GM19324 (cell line): Measurements from ENCODE around the gene EFNA3.

Experiments used
- ATAC-seq: cut with Tn5 transposase; IDR thresholded peaks from one replicate; pipeline ENCODE4 v1.9.1; 2021; ENCODE audit warnings: mild to moderate bottlenecking, moderate library complexity; ENCODE audit not compliant: unreplicated experiment, low FRiP score

Gene EFNA3

GRCh38 chr1:155048449-155049334 is 29.9 kb upstream of the EFNA3 start:
- no peak for ATAC-seq

- ATAC-seq, result no peak
Observed at GRCh38 chr1:155049651-155050559, 28.7 kb upstream of the EFNA3 start.

DNA sequence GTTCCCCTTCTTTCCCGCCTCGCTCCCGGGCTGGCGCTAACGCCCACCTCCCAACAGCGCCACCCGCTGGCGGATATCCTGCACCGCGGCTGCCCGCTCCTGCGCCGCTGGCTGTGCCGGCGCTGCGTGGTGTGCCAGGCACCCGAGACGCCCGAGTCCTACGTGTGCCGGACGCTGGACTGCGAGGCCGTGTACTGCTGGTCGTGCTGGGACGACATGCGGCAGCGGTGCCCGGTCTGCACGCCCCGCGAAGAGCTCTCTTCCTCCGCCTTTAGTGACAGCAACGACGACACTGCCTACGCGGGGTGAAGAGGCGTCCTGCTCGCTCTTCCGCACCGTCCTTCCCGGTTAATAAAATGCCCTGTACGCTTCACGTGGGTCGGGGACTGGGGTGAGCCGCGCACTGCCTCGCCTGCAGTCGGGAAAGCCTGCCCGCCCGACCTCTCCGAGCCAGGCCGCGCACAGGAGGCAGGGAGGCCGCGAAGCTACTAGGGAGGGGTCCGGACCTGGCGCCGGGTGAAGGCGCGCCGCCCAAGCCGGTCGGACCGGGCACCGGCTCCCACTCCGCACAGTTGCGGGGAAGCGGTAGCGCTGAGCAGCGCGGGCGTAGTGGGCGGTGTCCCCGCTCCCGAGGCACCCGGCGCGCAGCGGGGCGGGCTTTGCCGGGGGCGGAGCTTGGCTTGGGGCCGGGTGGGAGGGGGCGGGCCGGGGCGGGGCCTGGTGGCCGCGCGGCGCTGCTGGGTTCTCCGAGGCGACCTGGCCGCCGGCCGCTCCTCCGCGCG is 27.9 kb upstream of the EFNA3 start, which contains the start of gene ADAM15:
Gene ADAM15, plus strand, starts transcription at position 757 of the 782 bp plus-strand sequence. CDS start 71 bp downstream, outside the sequence.
- peak; percentile 62 for ATAC-seq

- peak; percentile 15 for ATAC-seq
Observed at GRCh38 chr1:155051342-155051776, 27.3 kb upstream of the EFNA3 start.

DNA sequence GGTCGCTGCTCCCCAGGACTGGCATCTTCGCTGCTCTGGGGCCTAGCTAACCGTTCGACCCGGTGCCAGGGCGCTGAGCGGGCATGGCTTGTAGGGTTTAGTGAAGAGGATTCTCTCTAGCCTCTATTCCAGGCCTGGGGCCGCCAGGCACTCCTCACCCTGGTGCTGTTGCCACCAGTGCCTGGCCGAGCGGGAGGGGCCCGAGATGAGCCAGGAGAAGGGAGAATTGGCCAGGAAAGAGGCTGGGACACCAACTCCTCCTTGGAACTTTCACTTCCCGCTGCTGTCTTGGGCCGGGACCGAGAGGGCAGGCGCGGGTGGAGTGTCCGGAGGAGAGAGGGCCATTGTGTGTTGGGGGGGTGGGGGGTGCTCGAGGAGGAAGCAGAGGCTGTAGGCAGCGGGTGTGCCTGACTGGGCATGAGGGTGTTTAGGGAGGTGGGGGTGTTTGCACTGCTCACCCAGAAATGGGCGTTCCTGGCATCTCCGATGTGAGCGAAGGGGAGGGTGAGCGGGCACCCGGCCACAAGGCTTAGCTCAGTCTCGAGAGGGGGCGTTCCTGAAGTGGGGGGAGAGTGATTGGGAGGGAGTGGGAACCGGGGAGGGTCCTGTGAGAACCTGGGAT is 26.7 kb upstream of the EFNA3 start:
- ATAC-seq, result no peak

DNA sequence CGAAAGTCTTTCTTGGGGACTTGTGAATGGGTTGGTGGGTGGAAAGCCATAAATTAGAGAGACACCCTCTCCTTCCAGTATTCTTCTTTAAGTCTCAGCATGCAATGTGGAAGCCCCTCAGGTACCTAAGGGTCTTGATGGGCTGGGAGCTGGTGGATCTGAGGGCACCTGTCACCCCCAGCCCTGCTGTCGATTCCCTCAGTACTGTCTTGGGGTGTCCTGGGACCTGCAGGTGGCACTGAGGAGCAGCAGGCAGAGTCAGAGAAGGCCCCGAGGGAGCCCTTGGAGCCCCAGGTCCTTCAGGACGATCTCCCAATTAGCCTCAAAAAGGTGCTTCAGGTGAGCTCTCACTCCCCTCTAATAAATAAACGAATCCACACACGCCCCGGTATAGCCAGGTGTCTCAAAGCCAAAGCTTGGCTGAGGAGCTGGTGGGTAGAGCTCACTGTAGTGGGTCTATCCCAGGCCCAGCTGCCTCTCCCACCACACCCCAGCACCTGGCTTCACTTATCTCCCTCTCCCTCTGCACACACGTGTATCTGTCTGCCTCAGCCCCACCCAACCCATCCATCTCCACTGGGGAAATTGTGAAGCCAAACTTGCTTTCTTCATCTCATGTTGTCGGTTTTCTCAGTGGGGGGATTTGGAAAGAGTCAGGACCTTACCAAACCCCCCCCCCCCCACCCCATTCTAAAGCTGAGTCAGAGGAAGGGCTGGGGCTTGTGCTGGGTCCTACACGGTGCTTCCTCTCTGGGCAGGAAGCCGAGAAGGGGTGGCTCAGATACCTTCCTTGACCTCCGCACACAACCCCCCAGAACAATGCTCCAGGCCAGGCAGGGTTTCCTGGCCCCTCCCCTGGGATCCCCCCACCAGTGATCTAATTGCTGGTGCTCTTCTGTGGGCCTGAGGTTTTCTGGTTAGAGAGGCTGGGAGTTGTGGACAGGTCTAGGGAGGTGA is 25.9 kb upstream of the EFNA3 start:
- no peak for ATAC-seq

- no peak for ATAC-seq
Observed at GRCh38 chr1:155053531-155054105, 25.0 kb upstream of the EFNA3 start.

DNA sequence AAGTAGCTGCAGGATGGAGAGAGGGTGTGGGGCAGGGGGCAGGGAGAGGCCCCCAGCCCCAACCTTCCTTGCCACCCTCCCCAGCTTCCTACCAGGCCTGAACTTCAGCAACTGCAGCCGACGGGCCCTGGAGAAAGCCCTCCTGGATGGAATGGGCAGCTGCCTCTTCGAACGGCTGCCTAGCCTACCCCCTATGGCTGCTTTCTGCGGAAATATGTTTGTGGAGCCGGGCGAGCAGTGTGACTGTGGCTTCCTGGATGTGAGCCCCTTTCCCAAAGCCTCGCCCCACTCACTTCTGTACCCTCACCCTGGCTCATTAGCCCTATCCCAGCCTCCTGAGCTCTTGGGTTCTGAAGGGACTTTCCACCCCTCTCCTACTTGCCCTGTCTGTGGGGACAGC is 21.5 kb upstream of the EFNA3 start:
- ATAC-seq, result no peak

- no peak for ATAC-seq
Observed at GRCh38 chr1:155057788-155058211, 20.8 kb upstream of the EFNA3 start.

- no peak for ATAC-seq
Observed at GRCh38 chr1:155060736-155061135, 17.9 kb upstream of the EFNA3 start.

- ATAC-seq, result no peak
Observed at GRCh38 chr1:155061381-155062150, 17.1 kb upstream of the EFNA3 start.

DNA sequence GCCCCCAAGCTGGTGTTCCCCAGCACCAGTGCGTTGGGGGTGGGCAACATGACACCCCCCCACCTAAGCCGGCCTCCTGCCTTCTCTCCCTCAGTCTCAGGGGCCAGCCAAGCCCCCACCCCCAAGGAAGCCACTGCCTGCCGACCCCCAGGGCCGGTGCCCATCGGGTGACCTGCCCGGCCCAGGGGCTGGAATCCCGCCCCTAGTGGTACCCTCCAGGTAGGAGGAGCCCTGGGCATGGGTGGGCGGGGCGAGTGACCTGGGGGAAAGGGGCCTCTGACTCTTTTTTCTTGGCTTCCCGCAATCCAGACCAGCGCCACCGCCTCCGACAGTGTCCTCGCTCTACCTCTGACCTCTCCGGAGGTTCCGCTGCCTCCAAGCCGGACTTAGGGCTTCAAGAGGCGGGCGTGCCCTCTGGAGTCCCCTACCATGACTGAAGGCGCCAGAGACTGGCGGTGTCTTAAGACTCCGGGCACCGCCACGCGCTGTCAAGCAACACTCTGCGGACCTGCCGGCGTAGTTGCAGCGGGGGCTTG is 16.4 kb upstream of the EFNA3 start:
- no peak for ATAC-seq

- ATAC-seq, result no peak
Observed at GRCh38 chr1:155062702-155063411, 15.8 kb upstream of the EFNA3 start.

- peak; percentile 71 for ATAC-seq
Observed at GRCh38 chr1:155063550-155064110, 15.0 kb upstream of the EFNA3 start, which contains the start of gene EFNA4. EFNA4 (plus strand) TSS chr1:155063740; CDS start chr1:155063824, 84 bp downstream.

DNA sequence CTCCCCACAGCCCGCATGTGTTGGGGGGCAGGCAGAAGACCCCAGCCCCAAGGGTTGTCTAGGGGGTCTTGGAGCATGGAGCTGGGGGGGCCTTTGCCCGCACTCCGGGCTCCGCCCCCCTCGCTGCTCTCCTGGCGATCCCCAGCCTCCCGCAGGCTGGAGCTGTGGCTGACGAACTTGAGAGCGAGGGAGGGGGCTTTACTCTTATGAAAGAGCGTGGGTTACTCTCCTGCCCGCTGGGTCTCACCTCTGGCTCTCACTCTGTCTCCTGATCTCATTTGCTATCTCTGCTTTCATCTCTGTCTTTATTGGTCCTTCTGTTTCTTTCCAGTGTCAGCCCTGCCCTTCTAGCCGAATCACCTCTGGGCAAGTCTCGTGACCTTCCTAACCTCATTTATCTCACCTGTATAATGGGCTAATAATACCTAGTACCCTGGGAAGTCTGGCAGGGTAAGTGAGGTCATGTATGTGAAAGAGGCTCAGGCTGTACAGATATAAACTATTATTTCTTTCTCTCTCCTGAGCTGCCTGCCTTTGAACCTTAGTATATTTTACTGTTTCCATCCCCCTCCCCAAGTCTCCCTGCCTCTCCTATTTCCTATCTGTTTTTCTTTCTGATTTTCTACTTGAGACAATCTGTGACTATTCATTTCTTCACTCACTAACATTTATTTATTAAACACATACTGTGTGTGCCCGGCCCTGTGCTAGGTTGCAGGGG is 14.4 kb upstream of the EFNA3 start:
- ATAC-seq, result no peak
